Measurements from ENCODE around the gene TTLL10.

DNA sequence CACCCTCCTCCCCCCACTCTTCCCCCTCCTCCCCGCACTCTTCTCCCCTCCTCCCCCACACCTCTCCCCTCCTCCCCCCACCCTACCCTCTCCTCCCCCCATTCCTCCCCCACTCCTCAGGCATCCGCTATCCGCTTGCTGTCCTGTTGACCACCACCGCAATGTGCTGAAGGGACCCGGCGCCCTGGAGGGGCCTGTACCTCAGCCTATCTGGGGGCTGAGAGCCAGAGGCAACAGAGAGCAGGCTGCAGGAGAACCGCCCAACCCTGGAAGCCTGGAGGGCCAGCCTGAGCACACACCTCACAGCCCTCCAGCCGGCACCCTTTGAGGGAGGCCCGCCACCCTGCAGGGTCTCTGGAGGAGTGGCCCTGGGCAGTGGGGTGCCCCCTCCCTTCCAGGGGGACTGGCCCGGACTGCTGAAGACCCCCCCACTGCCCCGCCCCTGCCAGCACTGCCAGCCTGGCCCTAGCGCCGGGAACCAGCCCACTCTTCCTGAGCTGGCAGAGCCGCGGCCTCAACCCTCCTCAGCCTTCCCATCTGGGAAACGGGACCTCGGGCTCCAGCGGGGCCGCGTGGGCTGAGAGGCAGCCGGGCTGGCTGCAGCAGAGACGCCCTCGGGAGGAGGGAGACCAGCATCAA is 71.6 kb downstream of the TTLL10 start:
- TF ChIP-seq NFRKB (IDR thresholded peaks at IDR 0.05) (no peak), ZNF384 (IDR thresholded peaks at IDR 0.05) (no peak), L3MBTL2 (conservative IDR thresholded peaks at IDR 0.05) (no peak), HDGF (IDR thresholded peaks at IDR 0.05; ENCODE audit: borderline replicate concordance) (no peak), BHLHE40 (IDR thresholded peaks at IDR 0.05; ENCODE audit: borderline replicate concordance) (no peak), ARNT (IDR thresholded peaks at IDR 0.05) (no peak), FOXM1 (IDR thresholded peaks at IDR 0.05; ENCODE audit: borderline replicate concordance) (no peak), TARDBP (IDR thresholded peaks at IDR 0.05) (no peak), SUZ12 (IDR thresholded peaks at IDR 0.05) (no peak), ELF4 (IDR thresholded peaks at IDR 0.05) (no peak)
- TF ChIP-seq, protein P1, sequence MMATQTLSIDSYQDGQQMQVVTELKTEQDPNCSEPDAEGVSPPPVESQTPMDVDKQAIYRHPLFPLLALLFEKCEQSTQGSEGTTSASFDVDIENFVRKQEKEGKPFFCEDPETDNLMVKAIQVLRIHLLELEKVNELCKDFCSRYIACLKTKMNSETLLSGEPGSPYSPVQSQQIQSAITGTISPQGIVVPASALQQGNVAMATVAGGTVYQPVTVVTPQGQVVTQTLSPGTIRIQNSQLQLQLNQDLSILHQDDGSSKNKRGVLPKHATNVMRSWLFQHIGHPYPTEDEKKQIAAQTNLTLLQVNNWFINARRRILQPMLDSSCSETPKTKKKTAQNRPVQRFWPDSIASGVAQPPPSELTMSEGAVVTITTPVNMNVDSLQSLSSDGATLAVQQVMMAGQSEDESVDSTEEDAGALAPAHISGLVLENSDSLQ (IDR thresholded peaks at IDR 0.05): no peak

All from HEK293T (cell line).